HEK293 (cell line): Measurements from ENCODE around the gene CKB.

ENCODE experiments used
- CTCF ChIA-PET: fragments of 350-600 bp; formaldehyde crosslinking; extraction: SDS; loops from one replicate; lab custom pipeline; 2021; ENCODE audit warnings: antibody characterized with exemption; lab: Yijun Ruan, JAX
- POLR2A ChIA-PET: fragments of 300-600 bp; formaldehyde crosslinking; extraction: SDS; loops from one replicate; lab custom pipeline; 2020; ENCODE audit warnings: antibody characterized with exemption, inconsistent platforms; lab: Yijun Ruan, JAX
- H3K27ac ChIP-seq: fragments of 200-500 bp; sonication (Bioruptor generic); 2 replicates; pipeline ENCODE4 v1.5.1; 2014; ENCODE audit warnings: low read depth, low read length, control low read depth, inconsistent platforms; ENCODE audit errors: extremely low read depth
- H3K36me3 ChIP-seq, 2 experiments: fragments of 200-500 bp in 1 of 2; sonication (Bioruptor generic) in 1 of 2; 1 replicate in 1 of 2; 2 replicates in 1 of 2; pipeline ENCODE4 v1.5.1; 2014 to 2017; ENCODE audit warnings: inconsistent platforms in 2 of 2, low read length in 2 of 2; ENCODE audit not compliant: control insufficient read depth in 2 of 2, insufficient read depth in 1 of 2
- H3K4me1 ChIP-seq: fragments of 200-500 bp; sonication (Bioruptor generic); 2 replicates; pipeline ENCODE4 v1.5.1; 2014; ENCODE audit warnings: mild to moderate bottlenecking, low read length, inconsistent platforms; ENCODE audit not compliant: control insufficient read depth, insufficient read depth
- H3K4me3 ChIP-seq: 2 replicates; pipeline ENCODE4 v1.5.1; 2011; ENCODE audit warnings: low read depth, mild to moderate bottlenecking, control low read depth, low read length, moderate library complexity
- H3K9me3 ChIP-seq: fragments of 200-500 bp; sonication (Bioruptor generic); 2 replicates; pipeline ENCODE4 v1.5.1; 2014; ENCODE audit warnings: low read depth, low read length, inconsistent platforms; ENCODE audit not compliant: control insufficient read depth, insufficient read depth
- ATF2 ChIP-seq: fragments of 450-650 bp; formaldehyde crosslinking; IDR thresholded peaks from 2 replicates; pipeline ENCODE4 v1.5.1; 2016; ENCODE audit warnings: missing biosample characterization, missing genetic modification characterization, low read depth
- GLI4 ChIP-seq: fragments of 450-650 bp; formaldehyde crosslinking; IDR thresholded peaks from 2 replicates; pipeline ENCODE4 v1.5.1; 2016; ENCODE audit warnings: missing biosample characterization, missing genetic modification characterization
- GLIS2 ChIP-seq: fragments of 450-650 bp; formaldehyde crosslinking; IDR thresholded peaks from 2 replicates; pipeline ENCODE4 v1.5.1; 2016; ENCODE audit warnings: missing biosample characterization, missing genetic modification characterization
- MYNN ChIP-seq: fragments of 450-650 bp; formaldehyde crosslinking; IDR thresholded peaks from 2 replicates; pipeline ENCODE4 v1.5.1; 2016; ENCODE audit warnings: missing biosample characterization, missing genetic modification characterization, borderline replicate concordance
- REPIN1 ChIP-seq: fragments of 450-650 bp; formaldehyde crosslinking; IDR thresholded peaks from 2 replicates; pipeline ENCODE4 v1.5.1; 2017; ENCODE audit warnings: missing biosample characterization, missing genetic modification characterization, low read depth
- SETDB1 ChIP-seq: IDR thresholded peaks from one replicate; pipeline ENCODE4 v1.6.1; 2017; ENCODE audit warnings: mild to moderate bottlenecking, low read length, moderate library complexity, mixed read lengths; ENCODE audit not compliant: insufficient read length
- ZBTB1 ChIP-seq: fragments of 450-650 bp; formaldehyde crosslinking; IDR thresholded peaks from 2 replicates; pipeline ENCODE4 v1.5.1; 2016; ENCODE audit warnings: missing biosample characterization, missing genetic modification characterization
- ZBTB20 ChIP-seq: fragments of 450-650 bp; formaldehyde crosslinking; IDR thresholded peaks from 2 replicates; pipeline ENCODE4 v1.5.1; 2016; ENCODE audit warnings: missing biosample characterization, missing genetic modification characterization
- ZBTB48 ChIP-seq: fragments of 450-650 bp; formaldehyde crosslinking; IDR thresholded peaks from 2 replicates; pipeline ENCODE4 v1.5.1; 2016; ENCODE audit warnings: missing biosample characterization, missing genetic modification characterization
- ZEB2 ChIP-seq: fragments of 450-650 bp; formaldehyde crosslinking; IDR thresholded peaks from 2 replicates; pipeline ENCODE4 v1.5.1; 2016; ENCODE audit warnings: missing biosample characterization, missing genetic modification characterization
- ZFHX2 ChIP-seq: fragments of 450-650 bp; formaldehyde crosslinking; conservative IDR thresholded peaks from 2 replicates; pipeline ENCODE4 v1.5.1; 2016; ENCODE audit warnings: missing biosample characterization, missing genetic modification characterization
- ZFP41 ChIP-seq: fragments of 450-650 bp; formaldehyde crosslinking; IDR thresholded peaks from 2 replicates; pipeline ENCODE4 v1.5.1; 2016; ENCODE audit warnings: missing biosample characterization, missing genetic modification characterization, borderline replicate concordance
- ZNF140 ChIP-seq: fragments of 450-650 bp; formaldehyde crosslinking; IDR thresholded peaks from 2 replicates; pipeline ENCODE4 v1.5.1; 2016; ENCODE audit warnings: missing biosample characterization, missing genetic modification characterization
- ZNF169 ChIP-seq: fragments of 450-650 bp; formaldehyde crosslinking; IDR thresholded peaks from 2 replicates; pipeline ENCODE4 v1.5.1; 2016; ENCODE audit warnings: missing biosample characterization, missing genetic modification characterization
- ZNF24 ChIP-seq: fragments of 450-650 bp; formaldehyde crosslinking; IDR thresholded peaks from 2 replicates; pipeline ENCODE4 v1.5.1; 2016; ENCODE audit warnings: missing biosample characterization, missing genetic modification characterization
- ZNF302 ChIP-seq: fragments of 450-650 bp; formaldehyde crosslinking; IDR thresholded peaks from 2 replicates; pipeline ENCODE4 v1.5.1; 2016; ENCODE audit warnings: missing biosample characterization, missing genetic modification characterization, low read depth
- ZNF354C ChIP-seq: fragments of 450-650 bp; formaldehyde crosslinking; IDR thresholded peaks from 2 replicates; pipeline ENCODE4 v1.5.1; 2016; ENCODE audit warnings: missing biosample characterization, missing genetic modification characterization, low read depth, borderline replicate concordance
- ZNF366 ChIP-seq: fragments of 450-650 bp; formaldehyde crosslinking; conservative IDR thresholded peaks from 2 replicates; pipeline ENCODE4 v1.5.1; 2016; ENCODE audit warnings: missing biosample characterization, missing genetic modification characterization
- ZNF544 ChIP-seq: fragments of 450-650 bp; formaldehyde crosslinking; IDR thresholded peaks from 2 replicates; pipeline ENCODE4 v1.5.0; 2017; ENCODE audit warnings: missing biosample characterization, missing genetic modification characterization
- ZNF580 ChIP-seq: fragments of 450-650 bp; formaldehyde crosslinking; IDR thresholded peaks from 2 replicates; pipeline ENCODE4 v1.5.1; 2016; ENCODE audit warnings: missing biosample characterization, missing genetic modification characterization
- ZNF624 ChIP-seq: fragments of 450-650 bp; formaldehyde crosslinking; IDR thresholded peaks from 2 replicates; pipeline ENCODE4 v1.5.1; 2017; ENCODE audit warnings: missing biosample characterization, missing genetic modification characterization
- ZNF629 ChIP-seq: fragments of 450-650 bp; formaldehyde crosslinking; IDR thresholded peaks from 2 replicates; pipeline ENCODE4 v1.5.1; 2017; ENCODE audit warnings: missing biosample characterization, missing genetic modification characterization
- ZNF645 ChIP-seq: fragments of 450-650 bp; formaldehyde crosslinking; IDR thresholded peaks from 2 replicates; pipeline ENCODE4; 2016; ENCODE audit warnings: missing biosample characterization, missing genetic modification characterization
- ZNF777 ChIP-seq: fragments of 450-650 bp; formaldehyde crosslinking; IDR thresholded peaks from 2 replicates; pipeline ENCODE4 v1.5.1; 2017; ENCODE audit warnings: missing biosample characterization, missing genetic modification characterization, borderline replicate concordance
- ZNF830 ChIP-seq: fragments of 450-650 bp; IDR thresholded peaks from 2 replicates; pipeline ENCODE4 v1.5.0; 2018; ENCODE audit warnings: missing biosample characterization, missing genetic modification characterization, low read depth, mild to moderate bottlenecking, moderate library complexity
- TF ChIP-seq, protein P1 (sequence below): fragments of 450-650 bp; formaldehyde crosslinking; IDR thresholded peaks from 2 replicates; pipeline ENCODE4 v1.5.1; 2016; ENCODE audit warnings: missing biosample characterization, missing genetic modification characterization

Gene CKB

GRCh38 chr14:103483600-103483999 lies 39.0 kb downstream of the CKB start (continued):
- no peak for TF ChIP-seq ZNF354C (tag by site-specific recombination)
- no peak for TF ChIP-seq ZNF302 (tag by site-specific recombination)
- 0 out of 2 replicates have a peak, but pooled peaks have one; percentile 13 for TF ChIP-seq ZNF366 (tag by site-specific recombination)
- TF ChIP-seq GLI4 (tag by site-specific recombination): no peak
- TF ChIP-seq, protein P1, sequence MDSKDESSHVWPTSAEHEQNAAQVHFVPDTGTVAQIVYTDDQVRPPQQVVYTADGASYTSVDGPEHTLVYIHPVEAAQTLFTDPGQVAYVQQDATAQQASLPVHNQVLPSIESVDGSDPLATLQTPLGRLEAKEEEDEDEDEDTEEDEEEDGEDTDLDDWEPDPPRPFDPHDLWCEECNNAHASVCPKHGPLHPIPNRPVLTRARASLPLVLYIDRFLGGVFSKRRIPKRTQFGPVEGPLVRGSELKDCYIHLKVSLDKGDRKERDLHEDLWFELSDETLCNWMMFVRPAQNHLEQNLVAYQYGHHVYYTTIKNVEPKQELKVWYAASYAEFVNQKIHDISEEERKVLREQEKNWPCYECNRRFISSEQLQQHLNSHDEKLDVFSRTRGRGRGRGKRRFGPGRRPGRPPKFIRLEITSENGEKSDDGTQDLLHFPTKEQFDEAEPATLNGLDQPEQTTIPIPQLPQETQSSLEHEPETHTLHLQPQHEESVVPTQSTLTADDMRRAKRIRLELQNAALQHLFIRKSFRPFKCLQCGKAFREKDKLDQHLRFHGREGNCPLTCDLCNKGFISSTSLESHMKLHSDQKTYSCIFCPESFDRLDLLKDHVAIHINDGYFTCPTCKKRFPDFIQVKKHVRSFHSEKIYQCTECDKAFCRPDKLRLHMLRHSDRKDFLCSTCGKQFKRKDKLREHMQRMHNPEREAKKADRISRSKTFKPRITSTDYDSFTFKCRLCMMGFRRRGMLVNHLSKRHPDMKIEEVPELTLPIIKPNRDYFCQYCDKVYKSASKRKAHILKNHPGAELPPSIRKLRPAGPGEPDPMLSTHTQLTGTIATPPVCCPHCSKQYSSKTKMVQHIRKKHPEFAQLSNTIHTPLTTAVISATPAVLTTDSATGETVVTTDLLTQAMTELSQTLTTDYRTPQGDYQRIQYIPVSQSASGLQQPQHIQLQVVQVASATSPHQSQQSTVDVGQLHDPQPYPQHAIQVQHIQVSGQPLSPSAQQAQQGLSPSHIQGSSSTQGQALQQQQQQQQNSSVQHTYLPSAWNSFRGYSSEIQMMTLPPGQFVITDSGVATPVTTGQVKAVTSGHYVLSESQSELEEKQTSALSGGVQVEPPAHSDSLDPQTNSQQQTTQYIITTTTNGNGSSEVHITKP (tag by site-specific recombination): peak; percentile 52
- TF ChIP-seq ZNF629: peak; percentile 35
- no peak for TF ChIP-seq ZNF777 (tag by site-specific recombination)
- TF ChIP-seq REPIN1 (tag by site-specific recombination): no peak

DNA sequence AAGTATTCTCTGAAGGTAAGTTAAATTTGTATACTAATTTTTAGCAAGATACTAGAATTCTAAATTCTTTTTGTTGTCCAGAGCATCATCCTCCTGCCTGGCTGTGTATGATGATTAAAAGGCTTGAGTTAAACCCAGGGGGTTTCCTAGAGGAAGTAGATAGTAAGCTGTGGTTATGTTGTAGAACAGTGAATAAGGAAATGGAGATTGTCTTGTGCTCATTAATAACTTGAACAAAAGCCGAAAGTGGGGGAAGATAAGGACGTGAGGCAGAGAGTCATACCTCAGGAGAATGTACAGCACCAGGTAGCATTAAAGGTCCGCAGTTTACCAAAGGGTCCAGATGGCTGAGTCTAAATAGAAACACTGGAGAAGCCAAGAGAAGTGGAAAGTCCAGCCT lies 42.0 kb downstream of the CKB start:
- CTCF ChIA-PET: interaction anchor here (1.1 kb wide), 1 partner anchor 20 kb away, joined by 5 read pairs; no protein-coding TSS in a partner anchor
- TF ChIP-seq ZNF580 (tag by site-specific recombination) (no peak), ZNF140 (no peak), ZNF830 (tag by site-specific recombination) (no peak), GLIS2 (tag by site-specific recombination) (no peak)
- peaks cover 52 to 65% of the 10 kb centered on the region in 2 experiments for H3K36me3 ChIP-seq

GRCh38 chr14:103476631-103477030 lies 46.0 kb downstream of the CKB start:
- TF ChIP-seq ZNF624 (tag by site-specific recombination) (no peak), ZBTB20 (tag by site-specific recombination) (no peak), ZNF169 (tag by site-specific recombination) (no peak), ZNF24 (tag by site-specific recombination) (no peak), ZNF544 (tag by site-specific recombination) (no peak), SETDB1 (no peak)
- Histone ChIP-seq H3K9me3 (no peaks in the 10 kb centered on the region), H3K27ac (no peak overlapping the region), H3K4me3 (no peak overlapping the region), H3K4me1 (no peaks in the 10 kb centered on the region), H3K36me3 (peaks cover 52 to 67% of the 10 kb centered on the region in 2 experiments)
- POLR2A ChIA-PET: no interaction called here
- CTCF ChIA-PET: interaction anchor here (0.7 to 0.9 kb wide), 2 partner anchors 83 to 86 kb away, joined by 3 read pairs; no protein-coding TSS in a partner anchor

More for the DNA sequence above, 42.0 kb downstream of the CKB start:
- Histone ChIP-seq H3K9me3 (no peaks in the 10 kb centered on the region), H3K4me3 (no peak overlapping the region), H3K27ac (0 out of 2 replicates have a peak overlapping the region, but pooled peaks have one; percentile 4), H3K4me1 (no peaks in the 10 kb centered on the region)
- POLR2A ChIA-PET: no interaction called here

- ChIA-PET POLR2A (no interaction called here), CTCF (interaction anchor here (0.6 to 0.7 kb wide), 4 partner anchors 15 to 185 kb away, joined by 3 to 7 read pairs (median 4); no protein-coding TSS in a partner anchor)
- Histone ChIP-seq H3K9me3 (no peaks in the 10 kb centered on the region), H3K4me1 (no peaks in the 10 kb centered on the region), H3K36me3 (peaks cover 49 to 67% of the 10 kb centered on the region in 2 experiments), H3K4me3 (no peak overlapping the region), H3K27ac (no peak overlapping the region)
- TF ChIP-seq ZBTB48 (tag by site-specific recombination) (no peak), ZFHX2 (tag by site-specific recombination) (no peak), ZEB2 (tag by site-specific recombination) (no peak), ZBTB1 (tag by site-specific recombination) (no peak), ZNF544 (tag by site-specific recombination) (no peak), ATF2 (tag by site-specific recombination) (no peak), ZFP41 (tag by site-specific recombination) (no peak), ZNF645 (tag by site-specific recombination) (no peak), MYNN (tag by site-specific recombination) (no peak)
Observed at GRCh38 chr14:103476065-103476464, 46.6 kb downstream of the CKB start.
